ENCODE results near the gene LTBP1. TPM values are rescaled to one million over a fixed set of nuclear protein-coding genes. Genes with fewer than 3 reads are reported as not detected.
A peak's percentile ranks its signal among the peaks of the same experiment; 100 is the strongest.
"Not testable (repeated sequence)": the region's sequence is repeated elsewhere in the genome, so short reads cannot be mapped to it uniquely, and the experiment has no call there.

Gene LTBP1
- polyA plus RNA-seq, 4 donors, result 74.7 to 83.5 (median 82.8) TPM

DNA sequence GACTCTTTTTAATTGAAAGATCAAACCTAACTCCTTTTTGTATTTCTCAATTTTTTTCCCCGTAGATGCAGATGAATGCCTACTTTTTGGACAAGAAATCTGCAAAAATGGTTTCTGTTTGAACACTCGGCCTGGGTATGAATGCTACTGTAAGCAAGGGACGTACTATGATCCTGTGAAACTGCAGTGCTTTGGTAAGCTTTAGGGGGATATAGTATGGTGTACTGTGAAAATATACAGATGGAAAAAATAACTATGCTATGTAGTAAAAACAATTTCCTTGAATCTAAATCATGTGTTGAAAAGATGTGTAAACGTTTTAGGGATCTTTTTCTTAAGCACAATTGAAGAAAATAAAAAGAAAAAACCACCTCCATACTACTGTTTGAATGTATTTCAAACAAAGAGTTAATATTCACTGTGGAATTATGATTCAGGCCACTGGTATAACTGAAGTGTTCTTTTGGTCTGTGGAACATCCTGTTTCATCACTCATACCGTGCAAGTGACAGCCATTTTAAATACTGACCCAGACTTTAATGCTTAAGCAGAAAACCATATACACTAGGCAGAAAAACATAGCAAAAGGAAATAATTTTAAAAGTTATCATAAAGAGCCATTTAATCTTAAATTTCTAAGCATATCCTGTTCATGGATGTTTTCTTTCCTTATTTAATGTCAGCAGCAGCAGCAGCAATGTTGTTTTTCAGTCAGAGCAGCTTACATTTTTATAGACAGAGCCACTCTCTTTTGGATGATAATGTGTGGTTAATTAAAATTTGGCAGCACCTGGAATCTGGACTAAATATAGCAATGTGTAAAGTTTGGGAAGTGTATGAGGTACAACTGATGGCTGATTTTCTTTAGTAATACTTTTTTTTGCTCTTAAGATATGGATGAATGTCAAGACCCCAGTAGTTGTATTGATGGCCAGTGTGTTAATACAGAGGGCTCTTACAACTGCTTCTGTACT, 416.9 kb downstream of the LTBP1 start:
- no peak for DNase-seq (ENCODE audit: low read depth in 4 of 4, low spot score in 3 of 4)

DNA sequence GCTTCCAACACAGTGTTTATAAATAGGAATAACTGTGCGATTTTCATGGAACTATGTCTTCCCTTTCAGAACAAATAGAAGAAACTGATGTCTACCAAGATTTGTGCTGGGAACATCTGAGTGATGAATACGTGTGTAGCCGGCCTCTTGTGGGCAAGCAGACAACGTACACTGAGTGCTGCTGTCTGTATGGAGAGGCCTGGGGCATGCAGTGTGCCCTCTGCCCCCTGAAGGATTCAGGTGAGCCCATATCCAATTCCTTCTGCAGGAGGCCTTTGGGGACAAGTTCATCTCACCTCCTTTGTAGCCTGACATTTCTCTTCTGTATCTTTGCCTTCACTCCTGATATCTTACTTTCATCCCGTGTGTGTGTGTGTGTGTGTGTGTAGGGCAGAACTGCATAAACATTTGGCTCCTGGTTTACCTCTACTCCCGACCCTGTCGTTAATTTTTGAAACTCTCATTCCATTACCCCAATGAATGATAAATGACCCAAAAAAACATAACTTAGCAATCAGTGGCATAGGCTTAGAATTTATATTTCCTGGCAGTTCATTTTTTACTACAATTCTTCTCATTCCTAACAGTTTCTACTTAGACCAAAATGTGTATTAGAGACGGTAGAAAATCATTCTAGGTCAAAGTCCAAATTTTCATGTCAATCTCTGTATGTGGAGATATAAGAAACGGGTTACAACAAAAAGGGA, 418.7 kb downstream of the LTBP1 start:
- no peak for DNase-seq (ENCODE audit: low read depth in 4 of 4, low spot score in 3 of 4)

DNA sequence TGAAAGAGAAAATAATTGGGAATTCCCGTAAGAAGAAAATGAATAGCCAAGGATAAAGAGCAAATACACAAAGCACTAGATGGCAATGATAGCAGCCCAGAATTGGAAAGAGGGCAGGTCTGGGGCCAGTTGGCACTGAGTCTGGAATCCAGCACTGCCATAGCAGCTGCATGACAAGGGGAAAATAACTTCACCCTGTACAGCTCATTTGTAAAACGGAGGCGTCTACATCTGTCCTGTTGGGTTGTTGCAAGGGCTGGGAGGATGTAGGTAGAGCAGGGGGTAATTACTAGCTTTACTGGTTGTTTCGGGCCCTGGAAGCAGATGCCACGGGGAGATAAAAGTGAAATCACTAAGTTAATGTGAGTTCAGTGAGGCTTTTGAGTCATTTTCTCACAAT, 419.7 kb downstream of the LTBP1 start:
- no peak for DNase-seq (ENCODE audit: low read depth in 4 of 4, low spot score in 3 of 4)

DNA sequence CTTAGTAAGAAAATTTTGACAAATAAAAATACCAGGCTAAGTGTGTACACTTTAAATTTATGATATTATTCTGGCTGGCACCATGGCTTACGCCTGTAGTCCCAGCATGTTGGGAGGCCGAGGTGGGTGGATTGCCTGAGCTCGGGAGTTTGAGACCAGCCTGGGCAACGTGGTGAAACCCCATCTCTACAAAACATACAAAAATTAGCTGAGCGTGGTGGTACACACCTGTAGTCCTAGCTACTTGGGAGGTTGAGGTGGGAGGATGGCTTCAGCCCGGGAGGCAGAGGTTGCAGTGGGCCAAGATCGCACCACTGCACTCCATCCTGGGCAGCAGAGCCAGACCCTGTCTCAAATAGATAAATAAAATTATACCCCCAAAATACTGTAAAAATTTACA, 421.8 kb downstream of the LTBP1 start:
- DNase-seq (ENCODE audit: low read depth in 4 of 4, low spot score in 3 of 4), result not testable (repeated sequence)

DNA sequence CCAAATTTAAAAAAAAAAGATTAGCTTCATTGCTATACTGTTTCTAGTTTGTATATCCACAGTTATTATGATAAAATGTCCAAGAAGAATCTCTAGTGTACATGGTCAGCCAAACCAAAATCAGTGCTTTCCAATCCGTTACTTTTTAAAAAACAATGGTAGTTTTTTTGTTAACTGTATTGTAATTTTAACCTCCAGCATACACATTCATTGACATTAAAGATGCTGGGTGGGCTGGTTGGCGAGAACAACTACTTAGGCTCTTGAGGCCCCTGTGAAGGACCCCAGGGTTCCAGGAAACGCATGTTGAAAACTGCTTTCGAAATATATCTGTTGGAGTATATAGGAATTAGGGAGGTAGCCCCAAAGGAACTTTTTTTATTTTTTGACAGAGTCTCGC, 422.4 kb downstream of the LTBP1 start:
- no peak for DNase-seq (ENCODE audit: low read depth in 4 of 4, low spot score in 3 of 4)

DNA sequence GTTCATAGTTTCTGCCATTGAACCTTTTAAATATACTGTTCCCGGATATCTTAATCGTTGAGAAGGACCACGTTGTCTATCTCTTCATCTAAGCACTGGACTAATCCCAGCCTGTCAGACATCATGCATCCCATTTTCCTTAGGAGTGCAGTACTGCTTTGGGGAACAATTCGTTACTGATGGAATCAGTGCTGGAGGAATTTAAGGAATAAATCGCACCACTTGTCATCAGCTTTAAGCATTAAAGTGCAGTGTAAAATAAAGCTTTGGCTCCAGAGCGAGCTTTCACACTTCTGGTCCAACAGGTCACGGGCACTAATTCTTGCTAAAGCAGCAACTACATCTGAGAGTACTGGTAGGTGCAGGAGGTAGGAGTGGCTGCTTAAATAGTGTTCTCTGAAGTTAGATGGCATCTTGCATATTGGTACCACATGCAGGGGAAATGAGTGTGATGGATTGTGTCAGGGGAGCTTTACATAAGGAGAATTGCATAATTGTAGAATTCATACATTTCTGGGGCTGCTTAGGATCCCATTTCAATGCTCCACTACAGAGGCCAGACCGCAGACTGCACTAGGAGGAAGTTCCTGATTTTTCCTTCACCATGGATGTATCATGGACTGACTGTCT, 424.0 kb downstream of the LTBP1 start:
- DNase-seq (ENCODE audit: low read depth in 4 of 4, low spot score in 3 of 4), result no peak

DNA sequence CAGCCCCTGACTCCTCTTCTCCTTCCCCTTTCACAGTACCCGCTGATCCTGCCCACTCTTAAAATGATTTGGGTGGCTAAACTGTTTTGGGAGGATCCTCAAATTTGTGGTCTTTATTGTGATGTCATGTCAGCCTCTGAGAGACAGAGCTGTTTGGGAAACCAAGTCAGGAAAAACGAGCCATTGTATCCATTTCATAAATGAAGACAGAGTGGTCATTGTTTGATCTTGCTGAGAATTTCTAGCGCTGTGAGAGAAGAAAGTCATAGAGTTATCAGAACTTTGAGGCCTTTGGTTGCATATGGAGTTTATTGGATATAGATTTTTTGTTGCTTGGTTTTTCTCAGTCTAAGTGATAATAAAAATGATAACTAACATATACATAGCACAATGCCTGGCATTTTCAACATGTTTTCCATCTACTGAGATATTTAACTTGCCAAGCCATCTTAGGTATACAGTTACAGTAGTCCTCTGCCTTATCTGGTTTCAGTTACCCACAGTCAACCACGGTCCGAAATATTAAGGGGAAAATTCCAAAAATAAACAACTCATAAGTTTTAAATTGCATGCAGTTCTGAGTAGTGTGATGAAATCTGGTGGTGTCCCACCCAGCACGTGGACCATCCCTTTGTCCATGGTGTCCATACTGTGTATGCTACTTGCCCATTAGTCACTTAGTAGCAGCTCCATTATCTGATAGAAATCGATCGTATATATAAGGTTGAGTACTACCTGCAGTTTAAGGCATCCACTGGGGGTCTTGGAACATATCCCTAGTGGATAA, 424.7 kb downstream of the LTBP1 start:
- no peak for DNase-seq (ENCODE audit: low read depth in 4 of 4, low spot score in 3 of 4)

DNA sequence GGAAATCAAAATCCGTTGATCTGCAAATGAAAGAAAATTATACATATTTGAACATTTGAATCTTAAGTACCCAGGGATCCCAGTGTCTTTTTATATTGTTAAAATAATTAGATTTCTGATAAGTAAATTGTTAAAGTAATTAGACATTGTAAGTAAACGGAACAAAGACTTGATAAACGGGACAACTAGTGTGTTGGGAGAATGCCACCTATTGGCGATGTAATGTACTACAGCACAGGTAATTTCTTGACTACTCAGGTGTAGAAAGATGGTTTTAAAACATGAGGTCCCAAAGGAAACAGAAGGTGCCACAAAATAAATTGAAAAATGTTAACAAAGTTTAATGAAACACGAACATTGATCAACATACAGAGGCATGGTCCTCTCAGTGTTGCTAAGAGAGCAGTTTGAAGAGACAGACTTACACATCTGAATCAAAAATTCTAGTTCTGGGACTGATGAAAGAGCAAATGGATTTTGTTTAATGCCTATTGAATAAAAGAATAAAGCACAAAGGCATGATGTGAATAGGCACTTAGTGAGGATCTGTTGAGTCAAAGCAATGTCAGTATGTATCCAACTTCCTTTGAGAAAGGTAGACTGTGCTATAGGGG, 426.3 kb downstream of the LTBP1 start:
- peak in 1 of 4 donors; percentile 20 for DNase-seq (ENCODE audit: low read depth in 4 of 4, low spot score in 3 of 4)

DNA sequence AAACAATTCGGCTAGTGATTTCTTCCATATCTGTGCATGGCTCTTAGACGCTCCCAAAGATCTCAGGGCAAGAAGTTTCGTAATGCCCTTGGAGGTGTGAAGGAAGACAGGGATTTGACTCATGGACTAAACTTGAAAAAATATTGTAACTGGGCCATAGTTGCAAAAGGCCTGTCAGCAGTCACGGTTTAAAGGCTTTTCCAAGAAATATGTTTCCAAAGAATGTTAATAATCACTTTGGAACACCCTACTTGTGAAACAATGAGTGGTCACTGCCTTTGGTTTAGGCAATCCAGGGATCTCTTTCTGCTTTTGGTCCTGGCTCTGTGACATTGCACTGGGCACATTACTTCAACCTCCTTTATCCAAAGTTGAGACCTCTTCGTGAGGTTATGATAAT, 427.2 kb downstream of the LTBP1 start:
- no peak for DNase-seq (ENCODE audit: low read depth in 4 of 4, low spot score in 3 of 4)

DNA sequence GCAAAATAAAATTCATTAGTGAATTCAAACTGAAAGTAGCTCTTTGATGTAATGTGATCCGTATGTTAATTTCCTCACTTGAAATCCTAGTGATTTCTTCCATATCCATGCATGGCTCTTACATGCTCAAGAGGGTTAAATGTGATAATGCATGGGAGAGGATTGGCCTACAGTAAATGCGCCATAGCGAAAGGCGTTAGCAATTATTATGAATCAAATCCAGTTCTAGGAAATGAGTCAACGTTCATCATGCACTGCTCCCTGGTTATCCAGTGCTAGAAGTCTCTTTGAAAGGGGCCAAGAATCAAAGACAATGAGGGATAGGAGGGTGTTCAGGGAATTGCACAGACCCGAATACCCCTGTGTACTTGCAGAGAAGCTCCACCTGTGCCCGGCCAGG, 428.3 kb downstream of the LTBP1 start:
- no peak for DNase-seq (ENCODE audit: low read depth in 4 of 4, low spot score in 3 of 4)

DNA sequence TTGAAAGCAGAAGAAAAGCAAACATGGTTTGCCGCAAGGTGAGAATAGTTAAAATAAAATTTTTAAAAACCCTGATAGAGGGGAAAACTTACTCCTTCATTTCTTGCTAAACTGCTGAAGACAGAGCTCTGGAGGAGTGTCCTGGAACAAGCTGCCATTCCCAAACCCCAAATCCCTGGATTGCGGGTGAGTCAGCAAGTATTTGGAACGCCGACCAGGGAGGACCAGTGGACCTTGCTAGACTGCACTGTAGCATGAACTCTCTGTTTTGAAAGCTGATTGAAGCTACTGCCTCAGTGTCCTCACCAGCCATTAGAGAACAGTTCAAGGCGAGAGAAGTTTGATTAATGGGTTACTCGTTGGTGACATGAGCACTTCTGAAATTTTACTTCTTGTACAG, 430.3 kb downstream of the LTBP1 start:
- DNase-seq (ENCODE audit: low read depth in 4 of 4, low spot score in 3 of 4), result no peak

DNA sequence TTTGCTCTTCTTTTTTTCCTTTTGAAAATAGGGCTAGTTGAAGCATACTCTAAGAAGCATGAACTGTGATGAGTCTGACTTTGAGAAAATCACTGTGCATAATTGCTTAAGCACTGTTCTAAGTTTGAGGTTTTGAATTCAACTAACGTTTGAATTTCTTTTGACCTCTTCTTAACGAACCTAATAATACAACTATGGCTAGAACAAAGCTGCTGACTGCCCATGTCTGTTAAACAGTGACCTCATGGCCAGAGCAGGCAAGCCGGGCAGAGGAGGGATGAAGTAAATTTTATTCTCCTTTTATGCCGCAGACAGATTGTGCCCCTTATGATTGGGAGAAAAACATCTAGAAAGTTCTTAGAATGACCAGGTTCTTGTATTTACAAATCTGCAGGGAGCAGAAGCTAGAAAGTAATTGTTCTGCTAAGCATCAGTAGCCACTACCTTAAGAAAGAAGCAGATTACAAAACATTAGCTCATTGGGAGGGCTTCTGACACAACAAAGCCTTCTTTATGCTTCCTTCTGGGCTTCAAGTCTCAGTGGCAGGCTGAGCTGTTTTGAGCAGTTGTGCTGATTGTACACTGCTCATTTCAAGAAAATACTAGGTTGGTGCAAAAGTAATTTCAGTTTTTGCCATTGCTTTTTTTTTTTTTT, 431.9 kb downstream of the LTBP1 start:
- no peak for DNase-seq (ENCODE audit: low read depth in 4 of 4, low spot score in 3 of 4)

DNA sequence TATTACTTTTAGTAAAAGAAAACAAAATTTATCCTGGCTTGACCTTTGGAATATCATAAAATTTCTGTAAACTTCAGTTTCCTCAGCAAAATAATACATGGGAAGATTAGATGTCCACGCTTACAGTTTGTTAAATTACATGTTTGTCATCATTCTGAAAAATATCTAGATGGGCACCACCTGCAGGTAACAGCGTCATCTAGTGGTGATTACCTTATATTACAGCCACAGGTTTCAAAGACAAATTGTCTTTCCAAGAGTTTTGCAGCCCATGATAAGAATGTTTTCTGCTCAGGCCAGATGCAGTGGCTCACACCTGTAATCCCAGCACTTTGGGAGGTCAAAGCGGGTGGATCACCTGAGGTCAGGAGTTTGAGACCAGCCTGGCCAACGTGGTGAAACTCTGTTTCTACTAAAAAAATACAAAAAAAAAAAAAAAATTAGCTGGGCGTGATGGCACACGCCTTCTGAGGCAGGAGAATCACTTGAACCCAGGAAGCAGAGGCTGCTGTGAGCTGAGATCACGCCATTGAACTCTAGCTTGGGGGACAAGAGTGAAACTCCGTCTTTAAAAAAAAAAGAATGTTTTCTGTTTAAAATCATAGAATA, 433.4 kb downstream of the LTBP1 start:
- DNase-seq (ENCODE audit: low read depth in 4 of 4, low spot score in 3 of 4), result no peak

DNA sequence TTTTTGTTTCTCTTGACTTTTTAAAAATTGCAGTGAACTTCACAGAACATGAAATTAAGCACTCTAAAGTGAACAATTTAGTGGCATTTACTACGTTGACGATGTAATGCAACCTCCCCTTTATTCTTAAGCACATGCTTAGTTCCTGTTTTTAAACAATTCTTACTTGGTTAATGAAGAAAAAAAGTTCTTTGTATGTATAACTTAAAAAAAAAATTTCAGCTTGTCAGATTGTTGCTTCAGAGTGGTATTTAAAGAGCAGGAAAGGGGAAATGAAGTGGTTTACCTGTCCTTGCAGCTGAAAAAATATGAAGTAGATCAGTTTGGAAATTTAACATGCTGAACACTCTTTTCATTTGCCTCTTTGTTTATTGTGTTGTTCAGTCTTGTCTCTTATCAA, 434.0 kb downstream of the LTBP1 start:
- DNase-seq (ENCODE audit: low read depth in 4 of 4, low spot score in 3 of 4), result no peak

DNA sequence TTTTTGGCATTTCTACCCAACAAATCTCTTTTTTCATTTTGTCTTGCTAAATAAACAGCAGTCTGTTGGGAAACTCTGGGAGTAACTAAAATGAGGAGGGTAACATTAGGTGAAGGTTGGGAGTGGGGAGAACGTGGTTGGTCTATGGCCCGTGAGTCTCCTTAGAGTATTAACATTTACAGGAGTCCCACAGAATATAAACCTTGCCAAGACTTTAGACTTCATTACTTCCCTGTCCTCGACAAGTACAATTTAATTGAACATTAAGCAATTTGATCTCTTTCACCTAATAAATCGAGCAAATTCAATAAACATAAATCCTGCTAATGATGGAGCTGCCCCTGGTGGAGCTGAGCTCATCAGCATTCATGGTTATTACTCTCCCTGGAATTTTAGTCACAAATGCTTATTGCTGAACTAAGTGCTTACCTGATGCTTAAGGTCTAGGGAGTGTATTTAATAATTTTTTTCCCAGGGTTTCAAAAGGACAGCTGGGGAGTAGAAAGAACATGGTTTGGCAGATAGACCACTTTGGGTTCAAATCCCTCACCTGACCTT, 434.6 kb downstream of the LTBP1 start:
- no peak for DNase-seq (ENCODE audit: low read depth in 4 of 4, low spot score in 3 of 4)

DNA sequence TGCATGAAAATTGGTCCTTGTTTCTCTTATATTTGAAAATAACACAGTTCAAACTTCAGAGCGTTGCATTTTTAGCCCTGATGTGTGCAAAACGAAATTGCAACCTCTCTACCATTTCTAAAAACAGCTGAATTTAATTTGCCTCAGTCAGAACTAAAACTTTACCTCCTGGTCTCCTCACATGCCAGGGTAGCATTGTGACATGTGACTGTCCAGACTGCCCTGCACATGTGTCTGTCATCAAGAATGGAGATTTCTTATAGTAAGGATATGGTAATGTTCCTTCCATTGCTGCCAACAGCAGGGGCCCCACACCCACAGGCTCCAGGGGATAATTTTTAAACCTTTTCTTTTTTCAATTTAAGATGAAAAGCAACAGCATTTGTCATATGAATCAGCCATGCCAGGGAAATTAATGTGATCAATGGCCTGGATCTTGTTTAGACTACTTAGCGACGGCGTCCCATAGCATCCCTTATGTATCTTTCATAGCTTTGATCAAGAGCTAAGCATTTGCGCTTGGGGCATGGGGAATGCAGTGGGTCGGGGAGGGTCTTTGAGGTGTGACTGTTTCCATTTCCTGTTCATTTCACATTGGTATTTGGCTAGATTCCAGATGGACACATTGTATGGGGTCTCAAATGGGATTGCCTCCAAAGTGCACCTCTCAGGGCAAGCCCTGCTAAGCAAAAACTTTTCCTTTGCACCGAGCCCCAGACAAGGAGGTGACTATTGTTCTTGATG, 437.3 kb downstream of the LTBP1 start:
- DNase-seq (ENCODE audit: low read depth in 4 of 4, low spot score in 3 of 4), result no peak

DNA sequence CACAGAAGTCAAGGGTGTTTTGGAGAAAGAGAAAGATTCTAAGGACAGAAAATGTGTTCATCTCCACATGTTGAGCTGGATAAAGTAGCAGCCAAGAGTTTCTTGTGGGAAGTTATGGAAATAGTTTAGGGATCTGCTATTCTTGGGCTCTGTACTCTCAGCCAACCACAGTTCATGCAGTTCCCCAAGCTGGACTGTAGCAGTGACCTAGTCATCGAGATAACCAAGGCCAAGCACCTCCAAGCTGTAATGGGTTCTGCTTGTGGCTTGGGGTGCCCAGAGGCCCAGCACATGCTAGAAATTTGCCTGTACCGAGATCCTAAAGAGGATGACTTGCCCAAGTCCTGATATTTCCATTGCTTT, 437.8 kb downstream of the LTBP1 start:
- DNase-seq (ENCODE audit: low read depth in 4 of 4, low spot score in 3 of 4), result no peak

DNA sequence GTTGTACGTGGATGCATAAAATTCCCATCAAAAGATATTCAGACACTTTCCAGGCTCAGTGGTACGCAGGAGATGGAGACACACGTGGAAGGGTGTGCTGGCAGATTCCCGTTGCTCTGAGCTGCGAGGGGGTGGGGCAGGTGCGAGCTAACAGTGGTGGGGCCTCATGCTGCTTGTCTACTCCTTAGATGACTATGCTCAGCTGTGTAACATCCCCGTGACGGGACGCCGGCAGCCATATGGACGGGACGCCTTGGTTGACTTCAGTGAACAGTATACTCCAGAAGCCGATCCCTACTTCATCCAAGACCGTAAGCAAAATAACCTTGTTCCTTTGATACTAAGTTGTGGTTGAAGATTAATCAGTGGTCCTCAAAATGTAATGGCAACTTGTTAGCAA, 442.2 kb downstream of the LTBP1 start:
- DNase-seq (ENCODE audit: low read depth in 4 of 4, low spot score in 3 of 4), result no peak
